Upper lobe of left lung (tissue), 4 donors: ENCODE measurements around the gene STAP2.

Experiments
- CTCF ChIP-seq, 6 experiments: fragments of 450-650 bp in 4 of 6; fragments of 200-600 bp in 2 of 6; sonication (generic) in 2 of 6; IDR thresholded peaks; one replicate each; pipeline ENCODE4 v1.5.1; 2016 to 2019; ENCODE audit warnings: antibody characterized with exemption in 6 of 6
- EP300 ChIP-seq, 4 donors: sonication (generic); formaldehyde crosslinking; IDR thresholded peaks; one replicate each; pipeline ENCODE4 v1.5.1; 2017; ENCODE audit warnings: antibody characterized with exemption in 4 of 4, control low read depth in 2 of 4
- POLR2A ChIP-seq, 4 donors: fragments of 450-650 bp; IDR thresholded peaks; one replicate each; pipeline ENCODE4 v1.5.1; 2016 to 2017; ENCODE audit warnings: antibody characterized with exemption in 4 of 4, mild to moderate bottlenecking in 2 of 4
- POLR2AphosphoS5 ChIP-seq, 2 donors: sonication (generic); formaldehyde crosslinking; IDR thresholded peaks; one replicate each; pipeline ENCODE4 v1.5.1; 2017; ENCODE audit warnings: antibody characterized with exemption in 2 of 2

DNA sequence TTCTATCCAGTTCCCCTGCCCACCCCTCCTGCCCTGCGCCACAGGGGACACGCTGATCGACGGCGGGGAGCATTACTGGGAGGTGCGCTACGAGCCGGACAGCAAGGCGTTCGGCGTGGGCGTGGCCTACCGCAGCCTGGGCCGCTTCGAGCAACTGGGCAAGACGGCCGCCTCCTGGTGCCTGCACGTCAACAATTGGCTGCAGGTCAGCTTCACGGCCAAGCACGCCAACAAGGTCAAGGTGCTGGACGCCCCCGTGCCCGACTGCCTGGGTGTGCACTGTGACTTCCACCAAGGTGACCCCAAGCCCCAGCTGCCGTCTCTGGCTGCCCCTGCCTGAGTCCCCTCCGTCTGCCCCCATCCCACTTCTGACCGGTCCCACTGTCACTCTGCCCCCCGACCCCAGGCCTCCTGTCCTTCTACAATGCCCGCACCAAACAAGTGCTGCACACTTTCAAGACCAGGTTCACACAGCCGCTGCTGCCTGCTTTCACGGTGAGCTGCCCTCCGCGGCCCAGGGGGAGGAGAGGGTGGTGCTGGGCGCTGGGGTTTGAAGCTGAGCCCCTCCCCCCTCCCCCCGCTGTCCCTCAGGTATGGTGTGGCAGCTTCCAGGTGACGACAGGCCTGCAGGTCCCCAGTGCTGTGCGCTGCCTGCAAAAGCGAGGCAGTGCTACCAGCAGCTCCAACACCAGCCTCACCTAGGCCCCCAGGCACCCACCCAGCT is 15.5 kb downstream of the STAP2 start:
- no peak for TF ChIP-seq CTCF (IDR thresholded peaks at IDR 0.05)
- TF ChIP-seq POLR2AphosphoS5 (IDR thresholded peaks at IDR 0.05): no peak
- TF ChIP-seq POLR2A (IDR thresholded peaks at IDR 0.05): no peak
- TF ChIP-seq EP300 (IDR thresholded peaks at IDR 0.05): no peak
